Right lobe of liver (tissue), 4 donors: ENCODE results near the gene ASTN1.

Source experiments
- POLR2A ChIP-seq: fragments of 450-650 bp; IDR thresholded peaks from one replicate; pipeline ENCODE4 v1.6.1; 2017; ENCODE audit warnings: antibody characterized with exemption, mild to moderate bottlenecking
- TF ChIP-seq, protein P1 (sequence below), 4 donors: fragments of 200-600 bp in 3 of 4; fragments of 450-650 bp in 1 of 4; IDR thresholded peaks; one replicate each; pipeline versions ENCODE4 v1.5.1 to v1.8.0; 2016 to 2022; ENCODE audit warnings: antibody characterized with exemption in 4 of 4, mild to moderate bottlenecking in 2 of 4
- donor health status: DM: no; HTN: no; CAD: no.
- donor health status: DM: no; HTN: no; CAD: no.
- donor health status: DM: no; HTN: yes; CAD: no.

DNA sequence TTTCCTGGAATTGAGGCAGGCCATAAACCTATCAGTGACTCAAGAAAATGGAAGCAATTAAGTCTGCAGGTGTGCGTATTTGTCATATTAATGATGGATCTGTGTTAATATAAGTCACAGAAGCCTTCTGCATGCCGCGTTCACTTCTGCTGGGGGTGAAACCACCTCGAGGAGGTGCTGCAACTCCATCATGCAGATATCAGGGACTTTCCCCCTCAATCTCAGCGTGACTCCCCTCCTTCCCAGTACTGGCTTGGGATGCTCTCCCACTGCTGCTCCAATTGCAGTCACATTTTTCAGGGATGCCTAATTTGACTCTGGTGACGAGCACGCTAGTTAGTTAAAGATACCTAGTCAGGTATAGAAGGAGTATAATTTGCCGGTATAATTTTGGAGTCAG, 87.5 kb downstream of the ASTN1 start:
- TF ChIP-seq POLR2A = no peak
- TF ChIP-seq, protein P1, sequence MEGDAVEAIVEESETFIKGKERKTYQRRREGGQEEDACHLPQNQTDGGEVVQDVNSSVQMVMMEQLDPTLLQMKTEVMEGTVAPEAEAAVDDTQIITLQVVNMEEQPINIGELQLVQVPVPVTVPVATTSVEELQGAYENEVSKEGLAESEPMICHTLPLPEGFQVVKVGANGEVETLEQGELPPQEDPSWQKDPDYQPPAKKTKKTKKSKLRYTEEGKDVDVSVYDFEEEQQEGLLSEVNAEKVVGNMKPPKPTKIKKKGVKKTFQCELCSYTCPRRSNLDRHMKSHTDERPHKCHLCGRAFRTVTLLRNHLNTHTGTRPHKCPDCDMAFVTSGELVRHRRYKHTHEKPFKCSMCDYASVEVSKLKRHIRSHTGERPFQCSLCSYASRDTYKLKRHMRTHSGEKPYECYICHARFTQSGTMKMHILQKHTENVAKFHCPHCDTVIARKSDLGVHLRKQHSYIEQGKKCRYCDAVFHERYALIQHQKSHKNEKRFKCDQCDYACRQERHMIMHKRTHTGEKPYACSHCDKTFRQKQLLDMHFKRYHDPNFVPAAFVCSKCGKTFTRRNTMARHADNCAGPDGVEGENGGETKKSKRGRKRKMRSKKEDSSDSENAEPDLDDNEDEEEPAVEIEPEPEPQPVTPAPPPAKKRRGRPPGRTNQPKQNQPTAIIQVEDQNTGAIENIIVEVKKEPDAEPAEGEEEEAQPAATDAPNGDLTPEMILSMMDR (IDR thresholded peaks at IDR 0.05) = no peak
